Frontal cortex (tissue), 4 donors: ENCODE data around the gene DCPS. TPM values are rescaled to one million over a fixed set of nuclear protein-coding genes. Genes with fewer than 3 reads are reported as not detected.
"Not testable (repeated sequence)": the region's sequence is repeated elsewhere in the genome, so short reads cannot be mapped to it uniquely, and the experiment has no call there.

Source experiments
- DNase-seq, 2 donors: peaks; one replicate each; pipeline ENCODE4 v3.0.0; 2012; ENCODE audit warnings: low spot score in 2 of 2
- FAIRE-seq: peaks from 2 replicates; lab custom pipeline; 2012; peaks lifted over from hg19 to GRCh38; lab: Jason Lieb, UNC
- small RNA-seq: library from RNA; depleted of rRNA; stranded (forward); fragments of <200 nt; gene quantifications from one replicate; pipeline ENCODE3, GENCODE V24; 2014
- total RNA-seq: library from RNA; depleted of rRNA; stranded (reverse); fragments of >200 nt; gene quantifications from one replicate; pipeline ENCODE4 v1.2.3, GENCODE V29; 2014
- donor health status: control.
- donor health status: control.
- donor health status: control.

The DCPS gene
- total RNA-seq, 1 donor from 2014 or later = 2.9 TPM

DNA sequence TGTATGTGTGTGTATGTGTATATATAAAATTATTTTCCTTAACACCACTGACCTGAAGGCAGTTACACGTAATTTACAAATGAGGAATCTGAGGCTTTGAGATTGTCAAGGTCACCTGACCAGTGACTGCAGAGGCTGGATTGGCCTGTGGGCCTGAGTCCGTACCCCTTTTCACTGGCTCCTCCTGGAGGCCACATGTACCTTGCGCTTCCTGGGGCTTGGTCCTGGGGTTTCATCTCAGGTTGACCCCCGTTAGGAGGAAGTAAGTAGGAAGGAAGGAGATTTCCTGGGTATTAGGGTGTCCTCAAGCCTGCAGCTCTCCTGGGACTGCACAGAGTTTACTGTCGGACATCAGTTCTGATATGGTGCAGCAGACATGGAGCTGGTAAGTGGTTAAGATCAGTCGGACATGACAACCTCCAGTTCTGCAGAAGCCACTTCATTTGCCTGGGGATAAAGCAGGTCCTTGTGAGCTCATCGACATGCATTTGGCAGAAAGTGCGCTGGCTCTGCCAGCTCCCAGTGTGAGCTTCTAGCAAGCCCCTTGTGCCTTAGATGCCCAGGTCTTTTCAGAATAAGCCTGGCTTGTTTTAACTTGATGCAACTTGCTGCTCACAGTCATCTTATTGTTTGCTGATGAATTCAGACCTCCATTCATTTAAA, 88.2 kb downstream of the DCPS start:
- no peak for FAIRE-seq

DNA sequence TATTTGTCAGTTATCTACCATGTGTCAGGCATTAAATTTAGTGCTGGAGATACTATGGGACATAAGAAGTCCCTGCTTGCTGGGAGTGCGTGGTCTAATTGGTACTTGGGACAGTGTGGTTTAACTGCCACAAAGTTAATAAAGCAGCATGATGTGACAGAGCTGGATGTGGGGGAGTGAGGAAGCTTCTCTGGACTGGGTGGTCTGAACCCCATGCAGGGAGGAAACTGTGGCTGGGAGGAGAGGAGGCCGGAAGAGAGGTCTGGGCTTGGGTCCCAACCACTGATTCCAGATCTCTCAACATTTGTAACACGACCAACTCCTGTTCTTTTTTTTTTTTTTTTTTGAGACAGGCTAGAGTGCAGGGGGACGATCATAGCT, 88.8 kb downstream of the DCPS start:
- FAIRE-seq (no peak), DNase-seq (no peak)

More for the DNA sequence above, 88.2 kb downstream of the DCPS start:
- DNase-seq = no peak

DNA sequence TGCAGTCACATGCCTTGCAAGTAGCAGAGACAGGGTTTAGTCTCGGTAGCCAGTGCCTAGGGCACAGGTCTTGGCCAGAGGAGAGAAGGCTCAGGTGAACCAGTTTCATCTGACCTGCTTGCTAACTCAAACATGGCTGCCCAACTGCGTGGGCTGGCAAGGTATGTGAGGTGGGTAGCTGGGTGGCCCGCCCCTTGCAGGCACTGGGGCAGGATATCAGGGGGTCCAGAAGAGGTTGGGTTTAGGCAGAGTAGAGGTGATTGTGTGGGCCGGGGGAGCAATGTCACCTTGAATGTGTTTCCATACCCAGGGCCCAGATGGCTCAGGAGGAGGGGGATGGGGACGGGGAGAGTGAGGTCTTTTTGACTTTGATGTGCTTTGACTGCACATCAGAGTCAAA, 89.3 kb downstream of the DCPS start:
- no peak for DNase-seq
- FAIRE-seq = no peak

DNA sequence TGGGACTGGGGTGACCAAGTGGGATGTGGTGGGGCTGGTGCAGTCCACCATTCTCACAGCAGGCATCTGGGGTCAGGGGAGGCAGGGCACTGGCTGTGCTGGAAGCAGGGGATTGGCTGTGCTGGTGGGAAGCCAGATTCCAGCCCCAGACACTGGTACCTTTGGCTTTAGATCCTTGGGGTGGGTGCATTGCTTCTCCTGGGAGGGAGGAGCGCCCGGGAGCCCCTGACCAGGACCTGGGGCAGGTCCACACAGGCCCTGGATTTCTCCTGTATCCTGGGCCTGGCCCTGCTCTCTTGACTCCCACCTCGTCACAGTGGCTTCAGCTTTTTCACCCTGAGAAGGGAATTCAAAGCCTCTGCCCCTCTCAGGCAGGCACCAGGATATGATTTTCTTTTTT, 90.2 kb downstream of the DCPS start:
- no peak for FAIRE-seq
- no peak for DNase-seq

DNA sequence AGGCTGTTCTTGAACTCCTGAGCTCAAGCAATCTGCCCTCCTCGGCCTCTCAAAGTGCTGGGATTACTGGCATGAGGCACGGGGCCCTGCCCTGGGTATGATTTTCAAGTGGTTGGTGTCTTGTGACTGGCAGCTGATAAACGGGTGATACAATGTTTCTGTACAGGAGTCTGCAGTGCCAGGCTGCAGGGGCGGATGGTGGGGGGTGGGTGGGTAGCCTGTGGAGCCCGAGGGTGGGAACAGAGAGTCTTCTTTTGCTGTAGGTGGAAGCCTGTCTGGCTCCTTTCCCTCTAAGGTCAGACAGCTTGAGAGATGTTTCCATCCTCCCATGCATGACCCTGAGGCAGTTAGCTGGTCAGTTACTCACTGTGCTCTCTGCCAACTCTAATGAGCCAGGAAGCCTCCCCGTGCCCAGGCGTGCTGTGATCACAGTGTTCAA, 90.8 kb downstream of the DCPS start:
- DNase-seq, FAIRE-seq: not testable (repeated sequence)

Small RNA genes within 50 kb of the gene (small RNA-seq; reads per million reads assigned to genes)
- not detected for gene AP001318.3

Other genes starting within 250 kb of the DCPS start
- 32.6 TPM for gene CDON, start 241.2 kb upstream of the DCPS start, total RNA-seq
- 36.3 TPM for gene RPUSD4, start 92.4 kb upstream of the DCPS start, total RNA-seq
- gene FAM118B, start 92.3 kb upstream of the DCPS start, total RNA-seq = 20.0 TPM
- gene SRPRA, start 35.2 kb upstream of the DCPS start, total RNA-seq = 6.9 TPM
- 18.3 TPM for gene FOXRED1, start 34.9 kb upstream of the DCPS start, total RNA-seq
- gene TIRAP, start 21.0 kb upstream of the DCPS start, total RNA-seq = 2.0 TPM
- 15.9 TPM for gene ST3GAL4, start 51.6 kb downstream of the DCPS start, total RNA-seq